Aorta (tissue), 5 donors: ENCODE results near the gene SPOCK2. TPM values are rescaled to one million over a fixed set of nuclear protein-coding genes. Genes with fewer than 3 reads are reported as not detected.
A peak's percentile ranks its signal among the peaks of the same experiment; 100 is the strongest.
"Not testable (repeated sequence)": the region's sequence is repeated elsewhere in the genome, so short reads cannot be mapped to it uniquely, and the experiment has no call there.

ENCODE experiments used
- ATAC-seq: fragments of 200-7000 bp; cut with Tn5 transposase; one replicate; pipeline ENCODE4 v1.9.1; 2022; ENCODE audit warnings: moderate library complexity; ENCODE audit not compliant: low FRiP score
- DNase-seq, 2 donors: peaks; one replicate each; pipeline ENCODE4 v3.0.0-alpha.2; 2020
- H3K27ac ChIP-seq, 2 donors: one replicate each; pipeline ENCODE4 v1.5.1; 2013; ENCODE audit warnings: low read length in 2 of 2, mild to moderate bottlenecking in 2 of 2, moderate library complexity in 2 of 2, control low read depth in 1 of 2, inconsistent platforms in 1 of 2, low read depth in 1 of 2
- H3K27me3 ChIP-seq, 2 donors: one replicate each; pipeline ENCODE4 v1.6.1; 2013; ENCODE audit warnings: control low read depth in 1 of 2, low read length in 1 of 2, mild to moderate bottlenecking in 1 of 2, moderate library complexity in 1 of 2; ENCODE audit not compliant: insufficient read depth in 2 of 2, control insufficient read depth in 1 of 2
- H3K36me3 ChIP-seq, 2 donors: one replicate each; pipeline ENCODE4 v1.6.1; 2013; ENCODE audit warnings: control low read depth in 1 of 2, low read length in 1 of 2, mild to moderate bottlenecking in 1 of 2; ENCODE audit not compliant: insufficient read depth in 2 of 2, control insufficient read depth in 1 of 2
- H3K4me1 ChIP-seq, 2 donors: one replicate each; pipeline ENCODE4 v1.6.1; 2013; ENCODE audit warnings: low read length in 2 of 2, control low read depth in 1 of 2, mild to moderate bottlenecking in 1 of 2, moderate library complexity in 1 of 2; ENCODE audit not compliant: insufficient read depth in 2 of 2, control insufficient read depth in 1 of 2
- H3K4me3 ChIP-seq, 2 donors: one replicate each; pipeline ENCODE4 v1.5.1; 2013; ENCODE audit warnings: low read length in 2 of 2, control low read depth in 1 of 2, mild to moderate bottlenecking in 1 of 2
- H3K9me3 ChIP-seq: one replicate; pipeline ENCODE4 v1.6.1; 2013; ENCODE audit warnings: mild to moderate bottlenecking, low read length; ENCODE audit not compliant: control insufficient read depth
- WGBS, 2 donors: extraction: QIAGEN DNeasy Blood & Tissue Kit; methylation state at CpG; one replicate each; pipeline ENCODE4 v1.1.7; 2013; 5-methylcytosine and 5-hydroxymethylcytosine counted together
- intact Hi-C, 2 donors: fragments of 100-400 bp; cut with DNase I; formaldehyde crosslinking; loops; one replicate each; pipeline versions ENCODE4 v1.14.2 to v1.15.0; 2022
- polyA plus RNA-seq, 2 donors: library from polyadenylated mRNA; stranded (reverse); fragments of 200-250 nt; gene quantifications; one replicate each; pipeline ENCODE4 v1.2.3, GENCODE V29; 2013
- total RNA-seq, 2 donors: library from RNA; stranded (reverse); fragmentation: NEBNext Ultra II Directional; extraction: Animal tissue kit (Norgen Biotek cat#: 25700); gene quantifications; one replicate each; pipeline ENCODE4 v1.2.1, GENCODE V29; 2021
- donor health status: healthy with polysubstance abuse.
- donor health status: Bipolar disorder and iron deficiency.
- donor health status: DM: no; HTN: no; CAD: no.
- donor health status: DM: no; HTN: no; CAD: no.
- donor health status: DM: yes; HTN: yes; CAD: no.

SPOCK2 gene
- total and polyA plus RNA-seq, 4 donors = 1.8 to 7.3 (median 3.2) TPM

- Histone ChIP-seq H3K27ac (no peak overlapping the region), H3K4me1 (peaks cover 0 to 3% of the 10 kb centered on the region in 2 donors), H3K27me3 (no peaks in the 10 kb centered on the region), H3K36me3 (no peaks in the 10 kb centered on the region), H3K9me3 (no peaks in the 10 kb centered on the region), H3K4me3 (no peak overlapping the region)
- intact Hi-C loops = no loop called here
- ATAC-seq = no peak
- no peak for DNase-seq
- WGBS, 2 donors = 93 to 94% methylated on average over 8 to 11 of the region's 11 CpGs
Measured at GRCh38 chr10:72110673-72111401, 22.5 kb upstream of the SPOCK2 start.

GRCh38 chr10:72109636-72110157, 21.3 kb upstream of the SPOCK2 start:
- Histone ChIP-seq H3K36me3 (no peaks in the 10 kb centered on the region), H3K27ac (no peak overlapping the region), H3K9me3 (no peaks in the 10 kb centered on the region), H3K4me3 (no peak overlapping the region), H3K27me3 (no peaks in the 10 kb centered on the region), H3K4me1 (no peaks in the 10 kb centered on the region)
- no peak for DNase-seq
- intact Hi-C loops = no loop called here
- no peak for ATAC-seq
- 97% methylated on average over 8 of the region's 8 CpGs for WGBS, 2 donors

GRCh38 chr10:72108830-72109635, 20.7 kb upstream of the SPOCK2 start:
- no peaks in the 10 kb centered on the region for H3K9me3 ChIP-seq
- DNase-seq (no peak), ATAC-seq (no peak)
- H3K36me3 ChIP-seq = no peaks in the 10 kb centered on the region
- no peak overlapping the region for H3K27ac ChIP-seq
- no peaks in the 10 kb centered on the region for H3K4me1 ChIP-seq
- H3K27me3 ChIP-seq = no peaks in the 10 kb centered on the region
- intact Hi-C loops = no loop called here
- WGBS, 2 donors = 64 to 70% methylated on average over 1 of the region's 1 CpG
- H3K4me3 ChIP-seq = no peak overlapping the region

GRCh38 chr10:72108004-72108370, 19.6 kb upstream of the SPOCK2 start:
- WGBS, 2 donors = 96 to 98% methylated on average over 3 of the region's 3 CpGs
- intact Hi-C loops, ATAC-seq, DNase-seq, H3K9me3 ChIP-seq, H3K27ac ChIP-seq, H3K36me3 ChIP-seq, H3K27me3 ChIP-seq, H3K4me3 ChIP-seq, H3K4me1 ChIP-seq: not testable (repeated sequence)

GRCh38 chr10:72107325-72108003, 19.1 kb upstream of the SPOCK2 start:
- 67 to 70% methylated on average over 3 of the region's 3 CpGs for WGBS, 2 donors
- DNase-seq = no peak
- Histone ChIP-seq H3K27me3 (no peaks in the 10 kb centered on the region), H3K36me3 (no peaks in the 10 kb centered on the region), H3K4me3 (no peak overlapping the region), H3K4me1 (no peaks in the 10 kb centered on the region), H3K9me3 (no peaks in the 10 kb centered on the region), H3K27ac (no peak overlapping the region)
- no peak for ATAC-seq
- intact Hi-C loops = no loop called here

GRCh38 chr10:72106896-72107295, 18.5 kb upstream of the SPOCK2 start:
- no peak for ATAC-seq

DNA sequence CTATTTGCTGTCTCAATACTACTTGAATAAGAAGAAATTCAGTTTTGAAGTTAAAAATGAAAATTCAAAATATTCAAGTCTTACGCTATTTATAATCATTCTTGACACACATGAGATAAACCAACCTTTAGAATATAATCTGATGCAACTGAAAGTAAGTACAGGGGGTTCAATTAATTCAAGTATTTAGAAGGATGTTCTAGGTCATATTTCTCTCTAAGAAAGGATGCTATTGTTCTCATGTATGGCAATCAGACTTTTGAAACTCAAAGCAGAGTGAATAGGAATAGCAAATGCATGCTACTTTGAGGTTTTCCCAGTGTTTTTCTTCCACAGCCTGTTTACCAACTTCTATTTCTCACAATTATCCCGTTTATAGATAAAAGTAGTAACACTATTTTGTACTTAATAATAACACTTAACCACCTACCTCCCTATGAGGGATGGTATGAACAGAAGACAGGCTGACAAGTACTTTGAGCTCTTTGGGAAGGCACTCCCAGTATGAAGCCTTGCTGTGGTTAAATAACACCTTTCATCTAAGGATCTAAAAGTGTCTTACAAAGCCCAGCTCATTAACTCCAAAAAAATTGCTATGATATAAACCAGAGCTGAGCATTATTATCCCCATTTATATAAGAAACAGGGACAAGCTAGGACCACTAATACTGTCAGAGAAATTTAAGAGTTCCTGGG, 18.0 kb upstream of the SPOCK2 start:
- intact Hi-C loops = no loop called here
- no peak overlapping the region for H3K27ac ChIP-seq
- H3K9me3 ChIP-seq = no peaks in the 10 kb centered on the region
- no peaks in the 10 kb centered on the region for H3K4me1 ChIP-seq
- ATAC-seq = no peak
- no peak for DNase-seq
- no peaks in the 10 kb centered on the region for H3K27me3 ChIP-seq
- 83 to 85% methylated on average over 2 of the region's 2 CpGs for WGBS, 2 donors
- H3K4me3 ChIP-seq = no peak overlapping the region
- H3K36me3 ChIP-seq = peaks cover 0 to under 1% of the 10 kb centered on the region in 2 donors

More at GRCh38 chr10:72106896-72107295, 18.5 kb upstream of the SPOCK2 start:
- Histone ChIP-seq H3K27me3 (no peaks in the 10 kb centered on the region), H3K4me3 (no peak overlapping the region), H3K4me1 (no peaks in the 10 kb centered on the region), H3K9me3 (no peaks in the 10 kb centered on the region), H3K27ac (no peak overlapping the region), H3K36me3 (no peaks in the 10 kb centered on the region)
- WGBS, 2 donors = 91 to 93% methylated on average over 2 of the region's 2 CpGs
- no peak for DNase-seq
- intact Hi-C loops = no loop called here

DNA sequence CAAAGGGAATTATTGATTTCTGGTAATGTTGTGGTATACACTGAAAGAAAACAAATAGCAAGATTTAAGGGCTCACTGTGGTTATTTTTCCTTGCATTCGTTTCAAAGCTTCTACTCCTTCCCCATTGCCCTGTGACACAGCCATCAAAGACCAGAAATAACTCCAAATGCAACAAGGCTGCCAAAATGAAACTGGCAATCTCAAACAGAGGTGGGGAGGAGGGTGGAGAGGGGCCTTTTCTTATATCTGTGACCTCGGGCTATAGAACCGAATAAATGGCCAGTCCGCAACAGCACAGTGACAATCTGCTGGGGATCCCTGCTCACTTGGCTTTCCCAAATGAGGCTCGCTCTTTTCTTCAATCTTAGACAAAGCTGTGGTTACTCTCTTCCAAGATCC, 17.4 kb upstream of the SPOCK2 start:
- Histone ChIP-seq H3K36me3 (peaks cover 2 to 5% of the 10 kb centered on the region in 2 donors), H3K27ac (peak overlapping the region in 1 of 2 donors; percentile 20), H3K4me3 (no peak overlapping the region), H3K27me3 (no peaks in the 10 kb centered on the region), H3K4me1 (no peaks in the 10 kb centered on the region), H3K9me3 (no peaks in the 10 kb centered on the region)
- intact Hi-C loops = no loop called here
- WGBS, 2 donors = 41 to 48% methylated on average over 5 of the region's 5 CpGs
- ATAC-seq (no peak), DNase-seq (no peak)
